Left lung (tissue), 10 donors: Measurements from ENCODE around the gene ZNF644. TPM values are rescaled to one million over a fixed set of nuclear protein-coding genes. Genes with fewer than 3 reads are reported as not detected.

ENCODE experiments used
- ATAC-seq: fragments of 200-7000 bp; cut with Tn5 transposase; one replicate; pipeline ENCODE4 v1.9.1; 2020; ENCODE audit warnings: moderate library complexity
- DNase-seq, 4 donors: peaks; one replicate each; pipeline ENCODE4 v3.0.0-alpha.2; 2013 to 2020
- H3K27ac ChIP-seq, 2 donors: fragments of 200-600 bp; sonication (generic) in 1 of 2; one replicate each; pipeline versions ENCODE4 v1.5.0 to v1.8.0; 2020 to 2021
- H3K27me3 ChIP-seq, 2 donors: fragments of 200-600 bp; sonication (generic) in 1 of 2; one replicate each; pipeline versions ENCODE4 v1.5.0 to v1.8.0; 2020 to 2021
- H3K36me3 ChIP-seq, 2 donors: fragments of 200-600 bp; sonication (generic) in 1 of 2; one replicate each; pipeline versions ENCODE4 v1.5.0 to v1.8.0; 2020 to 2021
- H3K4me1 ChIP-seq, 2 donors: fragments of 200-600 bp; one replicate each; pipeline ENCODE4 v1.8.0; 2021
- H3K4me3 ChIP-seq, 2 donors: fragments of 200-600 bp; sonication (generic) in 1 of 2; one replicate each; pipeline versions ENCODE4 v1.5.0 to v1.8.0; 2020 to 2021; ENCODE audit warnings: mild to moderate bottlenecking in 1 of 2
- H3K9me3 ChIP-seq, 2 donors: fragments of 200-600 bp; sonication (generic) in 1 of 2; one replicate each; pipeline versions ENCODE4 v1.5.0 to v1.8.0; 2020 to 2021
- CTCF ChIP-seq, 2 donors: fragments of 200-600 bp; sonication (generic) in 1 of 2; IDR thresholded peaks; one replicate each; pipeline versions ENCODE4 v1.5.0 to v1.8.0; 2021; ENCODE audit warnings: antibody characterized with exemption in 2 of 2
- intact Hi-C, 2 donors: fragments of 100-400 bp; cut with DNase I; formaldehyde crosslinking; loops; one replicate each; pipeline versions ENCODE4 v1.11.2 to v1.14.2; 2022
- polyA plus RNA-seq, 6 donors: library from polyadenylated mRNA; unstranded; fragments of 120-200 nt; gene quantifications; one replicate each; pipeline ENCODE4 v1.2.1, GENCODE V29; 2013; ENCODE audit not compliant: insufficient read length in 6 of 6
- total RNA-seq, 2 donors: library from RNA; stranded (reverse); fragmentation: NEBNext Ultra II Directional; extraction: Animal tissue kit (Norgen Biotek cat#: 25700); gene quantifications; one replicate each; pipeline ENCODE4 v1.2.1, GENCODE V29; 2021
- donor health status: DM: no; HTN: yes; CAD: no.
- donor health status: DM: no; HTN: no; CAD: no.

The ZNF644 gene
- total and polyA plus RNA-seq, 8 donors = 52.6 to 73.0 (median 65.5) TPM

DNA sequence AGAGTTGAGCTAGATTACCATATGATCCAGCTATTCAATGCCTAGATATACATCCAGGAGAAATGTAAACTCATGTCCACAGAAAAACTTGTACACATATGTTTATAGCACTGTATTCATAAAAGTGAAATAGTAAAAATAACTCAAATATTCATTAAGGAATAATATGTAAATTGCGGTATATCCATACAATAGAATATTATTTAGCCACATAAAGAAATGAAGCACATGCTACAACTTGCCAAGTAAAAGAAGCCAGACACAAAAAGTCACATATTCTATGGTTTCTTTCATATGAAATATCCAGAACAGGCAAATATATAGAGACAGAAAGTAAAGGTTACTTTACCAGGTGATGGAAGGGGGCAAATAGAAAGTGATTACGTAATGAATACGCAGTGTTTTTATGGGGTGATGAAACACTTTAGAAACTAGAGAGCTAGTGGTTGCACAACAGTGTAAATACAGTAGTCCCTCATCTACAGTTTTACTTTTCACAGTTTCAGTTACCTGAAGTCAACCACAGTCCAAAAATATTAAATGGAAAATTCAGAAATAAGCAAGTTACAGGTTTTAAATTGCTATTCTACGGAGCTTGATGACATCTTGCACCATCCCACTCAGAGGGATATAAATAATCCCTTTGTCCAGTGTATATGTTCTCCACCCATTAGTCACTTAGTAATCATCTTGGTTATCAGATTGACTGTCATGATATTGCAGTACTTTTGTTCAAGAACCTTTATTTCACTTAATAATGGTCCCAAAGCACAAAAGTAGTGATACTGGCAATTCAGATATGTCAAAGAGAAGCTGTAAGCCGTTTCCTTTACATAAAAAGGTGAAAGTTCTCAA, 62.3 kb downstream of the ZNF644 start:
- no peak for TF ChIP-seq CTCF (IDR thresholded peaks at IDR 0.05)
- Histone ChIP-seq H3K4me3 (no peak overlapping the region), H3K36me3 (peaks cover 0 to 5% of the 10 kb centered on the region in 2 donors), H3K27ac (no peak overlapping the region), H3K4me1 (peaks cover 0 to 25% of the 10 kb centered on the region in 2 donors), H3K27me3 (no peaks in the 10 kb centered on the region), H3K9me3 (no peaks in the 10 kb centered on the region)
- intact Hi-C loops = no loop called here
- DNase-seq (no peak), ATAC-seq (peak; percentile 43)

DNA sequence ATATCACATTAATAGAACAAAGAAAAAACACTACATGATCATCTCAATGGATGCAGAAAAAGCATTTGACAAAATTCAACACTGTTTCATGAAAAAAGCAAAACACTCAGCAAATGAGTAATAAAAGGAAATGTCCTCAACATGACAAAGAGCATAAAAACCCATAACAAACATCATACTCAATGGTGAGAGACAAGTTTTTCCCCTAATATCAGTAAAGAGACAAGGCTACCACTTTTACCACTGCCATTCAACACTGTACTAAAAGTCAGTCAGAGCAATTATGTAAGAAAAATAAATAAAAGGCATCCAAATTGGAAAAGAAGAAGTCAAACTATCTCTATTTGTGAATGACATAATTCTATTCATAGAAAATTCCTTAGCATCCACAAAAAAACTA, 64.3 kb downstream of the ZNF644 start:
- H3K9me3 ChIP-seq = no peaks in the 10 kb centered on the region
- H3K27ac ChIP-seq = no peak overlapping the region
- no peaks in the 10 kb centered on the region for H3K27me3 ChIP-seq
- no peak for ATAC-seq
- intact Hi-C loops = no loop called here
- no peak for TF ChIP-seq CTCF (IDR thresholded peaks at IDR 0.05)
- H3K4me1 ChIP-seq = peaks cover 0 to 16% of the 10 kb centered on the region in 2 donors
- DNase-seq = no peak
- H3K4me3 ChIP-seq = no peak overlapping the region
- peaks cover 0 to 5% of the 10 kb centered on the region in 2 donors for H3K36me3 ChIP-seq

DNA sequence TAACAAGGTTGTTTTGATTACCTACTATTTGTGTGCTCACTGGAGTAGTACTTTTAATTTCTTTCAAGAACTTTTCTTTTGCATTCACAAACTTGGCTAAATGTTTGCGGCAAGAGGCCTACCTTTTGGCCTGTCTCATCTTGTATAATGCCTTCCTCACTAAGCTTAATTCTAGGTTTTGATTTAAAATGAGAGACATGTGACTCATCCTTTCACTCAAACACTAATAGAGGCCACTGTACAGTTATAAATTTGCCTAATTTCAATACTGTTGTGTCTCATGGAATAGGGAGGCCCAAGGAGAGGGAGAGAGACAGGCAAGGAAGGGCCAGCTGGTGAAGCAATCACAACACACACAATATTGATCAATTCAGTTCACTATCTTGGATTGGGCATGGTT, 66.1 kb downstream of the ZNF644 start:
- intact Hi-C loops = no loop called here
- ATAC-seq (no peak), DNase-seq (no peak)
- no peak overlapping the region for H3K27ac ChIP-seq
- no peaks in the 10 kb centered on the region for H3K27me3 ChIP-seq
- H3K36me3 ChIP-seq = peaks cover 0 to 5% of the 10 kb centered on the region in 2 donors
- H3K4me1 ChIP-seq = peaks cover 0 to 16% of the 10 kb centered on the region in 2 donors
- H3K9me3 ChIP-seq = no peaks in the 10 kb centered on the region
- H3K4me3 ChIP-seq = no peak overlapping the region
- TF ChIP-seq CTCF (IDR thresholded peaks at IDR 0.05) = no peak

DNA sequence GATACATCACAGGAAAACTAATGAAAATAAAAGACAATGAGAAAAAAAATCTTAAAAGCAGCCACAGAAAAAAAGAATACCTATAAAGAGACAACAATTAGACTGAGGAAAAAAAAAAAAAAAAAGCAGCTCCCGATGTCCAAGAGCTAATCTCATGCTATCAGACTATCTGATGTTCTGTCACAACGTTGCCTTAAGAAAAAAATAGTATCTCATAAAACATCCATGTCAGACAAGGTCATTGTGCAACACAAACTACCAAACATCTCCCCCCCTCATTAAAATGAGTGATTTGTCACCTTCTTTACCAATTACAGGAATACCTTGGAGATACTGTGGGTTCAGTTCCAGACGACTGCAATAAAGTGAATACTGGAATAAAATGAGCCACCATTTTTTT, 68.9 kb downstream of the ZNF644 start:
- intact Hi-C loops = no loop called here
- no peak for TF ChIP-seq CTCF (IDR thresholded peaks at IDR 0.05)

DNA sequence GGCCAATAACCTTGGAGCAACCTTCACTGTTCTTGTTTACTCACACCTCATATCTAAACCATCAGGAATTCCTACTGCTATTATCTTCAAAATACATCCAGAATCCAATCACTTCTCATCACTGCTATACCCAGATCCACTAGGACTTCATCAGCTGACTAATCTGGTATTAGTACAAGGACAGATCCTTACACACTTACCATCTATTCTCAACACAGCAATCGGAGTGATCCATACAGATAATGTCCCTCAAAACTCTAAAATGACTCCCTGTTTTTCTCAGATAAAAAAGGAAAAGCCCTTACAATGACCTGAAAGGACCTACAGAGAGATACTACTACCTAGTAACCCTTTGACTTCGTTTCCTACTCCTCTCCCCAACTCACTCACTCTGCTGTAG, 70.8 kb downstream of the ZNF644 start:
- Histone ChIP-seq H3K4me1 (no peaks in the 10 kb centered on the region), H3K36me3 (peaks cover 0 to 5% of the 10 kb centered on the region in 2 donors), H3K4me3 (no peak overlapping the region), H3K27me3 (no peaks in the 10 kb centered on the region), H3K9me3 (no peaks in the 10 kb centered on the region), H3K27ac (no peak overlapping the region)
- DNase-seq (no peak), ATAC-seq (no peak)
- intact Hi-C loops = no loop called here
- TF ChIP-seq CTCF (IDR thresholded peaks at IDR 0.05) = no peak

More for the DNA sequence above, 68.9 kb downstream of the ZNF644 start:
- H3K27ac ChIP-seq = no peak overlapping the region
- peaks cover 0 to 5% of the 10 kb centered on the region in 2 donors for H3K4me1 ChIP-seq
- H3K9me3 ChIP-seq = no peaks in the 10 kb centered on the region
- H3K27me3 ChIP-seq = no peaks in the 10 kb centered on the region
- peaks cover 0 to 5% of the 10 kb centered on the region in 2 donors for H3K36me3 ChIP-seq
- H3K4me3 ChIP-seq = no peak overlapping the region
- DNase-seq (no peak), ATAC-seq (no peak)
